Measurements from ENCODE around the gene PCBP2.

PCBP2 gene

DNA sequence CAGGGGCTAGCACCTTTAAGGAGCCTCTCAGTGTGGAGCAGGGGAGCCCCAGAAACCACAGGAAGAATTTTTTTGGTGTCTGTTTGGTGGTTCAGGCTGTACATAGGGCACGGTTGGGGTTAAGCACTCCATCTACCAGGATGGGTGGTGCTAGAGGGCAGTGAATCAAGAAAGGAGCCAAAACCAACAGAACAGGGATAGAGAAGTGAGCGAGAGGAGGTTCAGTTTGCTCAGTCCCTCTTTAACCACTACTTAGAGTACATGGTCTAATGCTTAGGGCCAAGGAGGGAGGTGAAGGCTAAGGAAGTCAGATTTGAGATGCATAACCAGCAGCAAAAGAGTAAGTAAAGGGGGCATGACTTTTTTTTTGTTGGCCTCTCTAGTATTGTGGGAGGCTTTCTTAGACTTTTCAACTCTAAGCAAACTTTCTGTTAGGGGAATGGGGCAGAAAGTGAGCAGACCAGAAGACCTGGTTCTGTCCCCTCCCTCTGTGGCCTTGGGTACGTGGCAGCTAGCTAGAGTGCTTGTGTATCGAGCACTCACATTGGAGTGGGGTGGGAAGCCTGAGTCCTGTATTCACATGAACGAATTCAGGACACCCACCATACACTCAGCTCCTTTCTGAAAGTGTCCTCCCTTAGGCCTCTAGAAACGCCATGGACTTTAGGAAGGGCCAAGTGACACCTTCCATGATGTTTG is 62.0 kb downstream of the PCBP2 start:
- DNase-seq = no peak

DNA sequence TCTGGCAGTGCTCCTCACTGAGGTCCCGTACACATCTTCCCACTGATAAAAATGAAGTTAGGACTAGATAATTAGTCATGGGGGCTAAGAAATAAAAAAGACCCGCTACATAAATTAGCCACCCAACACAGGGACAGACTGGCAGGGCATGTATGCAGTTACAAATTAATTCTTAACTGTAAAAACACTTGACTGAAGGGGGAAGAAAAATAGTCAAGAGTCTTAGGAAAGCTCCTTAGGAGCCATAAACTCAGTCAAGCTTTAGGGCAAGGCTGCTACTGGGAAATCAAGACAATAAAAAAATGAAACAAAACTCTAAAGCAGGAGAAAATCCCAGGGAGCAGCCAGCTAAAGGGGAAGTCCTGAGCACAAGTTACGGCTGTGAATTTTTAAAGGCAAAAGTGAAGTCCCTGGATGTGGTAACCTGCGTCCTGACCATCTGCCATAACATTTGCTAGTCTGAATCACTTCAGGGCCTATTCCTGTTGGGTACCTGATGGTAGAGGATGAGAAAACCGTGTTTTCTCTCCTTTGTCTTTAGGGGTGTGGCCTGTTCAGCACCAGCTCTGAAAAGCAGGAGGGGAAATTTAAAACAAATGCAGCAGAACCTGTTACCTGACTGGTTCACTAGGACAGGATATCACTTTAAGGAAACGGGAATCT is 62.9 kb downstream of the PCBP2 start:
- DNase-seq = no peak

DNA sequence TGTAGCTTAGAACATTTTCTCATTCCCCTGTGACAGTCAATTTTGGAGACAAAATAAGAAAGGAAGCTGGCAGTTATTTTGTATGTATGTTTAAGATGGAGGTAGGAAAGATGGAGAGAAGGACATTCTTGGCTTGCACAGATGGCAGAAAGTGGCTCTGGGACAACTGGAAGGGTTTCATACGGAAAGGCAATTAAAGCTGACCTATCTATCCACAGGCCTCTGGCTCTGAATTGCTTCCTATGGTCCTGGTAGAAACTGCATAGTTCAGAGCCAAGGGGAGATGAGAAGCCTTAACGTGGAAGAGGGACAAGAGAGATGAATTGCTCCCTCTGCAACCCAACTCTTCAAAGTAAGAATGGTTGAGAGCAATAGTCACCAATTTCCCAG is 63.4 kb downstream of the PCBP2 start:
- DNase-seq = no peak

DNA sequence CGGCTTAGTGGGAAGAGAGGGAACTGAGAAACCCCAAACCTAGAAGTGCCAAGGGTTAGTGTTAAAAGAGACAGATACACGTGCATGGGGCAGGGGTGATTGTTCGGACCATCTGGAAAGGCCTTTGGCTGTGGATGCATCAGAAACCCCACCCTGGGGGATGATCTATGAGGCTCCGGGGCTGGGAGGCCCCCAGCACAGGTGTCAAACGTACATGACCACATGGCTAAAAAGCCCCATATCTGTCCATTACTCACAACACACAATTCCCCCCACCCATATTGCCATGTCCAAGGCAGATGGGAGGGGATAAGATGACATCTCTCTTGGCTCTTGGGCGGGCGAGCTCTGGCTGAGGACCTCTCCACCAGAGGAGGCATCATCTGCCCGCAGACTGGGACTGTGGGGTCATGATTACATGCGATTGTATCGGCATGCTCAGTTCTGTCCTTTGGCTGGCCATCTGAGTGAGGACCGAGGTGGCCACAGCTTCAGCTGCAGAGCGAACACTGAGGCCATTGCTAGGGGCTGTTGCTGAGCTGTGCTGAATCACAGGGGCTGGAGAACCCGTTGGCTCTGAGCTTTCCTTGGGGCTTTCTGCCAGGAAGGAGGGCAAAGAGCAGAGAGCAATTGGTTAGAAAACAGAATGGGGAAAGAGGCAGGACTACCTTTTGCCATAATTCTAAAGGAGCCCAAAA is 65.0 kb downstream of the PCBP2 start:
- DNase-seq = no peak

DNA sequence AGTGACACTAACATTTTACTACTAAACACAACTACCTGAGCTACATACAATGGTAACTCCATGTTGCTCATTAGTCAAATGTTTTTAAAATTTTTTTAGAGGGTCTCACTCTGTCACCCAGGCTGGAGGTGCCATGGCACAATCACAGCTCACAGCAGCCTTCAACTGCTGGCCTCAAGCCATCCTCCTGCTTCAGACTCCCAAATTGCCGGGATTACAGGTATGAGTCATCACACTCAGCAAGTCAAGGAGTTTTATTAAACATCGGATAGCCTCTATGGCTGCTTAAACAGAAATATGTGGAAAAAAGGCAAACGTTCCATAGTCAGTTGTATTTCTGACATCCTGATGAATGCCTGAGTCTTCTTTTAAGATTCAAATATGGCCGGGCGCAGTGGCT is 66.5 kb downstream of the PCBP2 start:
- DNase-seq = no peak

DNA sequence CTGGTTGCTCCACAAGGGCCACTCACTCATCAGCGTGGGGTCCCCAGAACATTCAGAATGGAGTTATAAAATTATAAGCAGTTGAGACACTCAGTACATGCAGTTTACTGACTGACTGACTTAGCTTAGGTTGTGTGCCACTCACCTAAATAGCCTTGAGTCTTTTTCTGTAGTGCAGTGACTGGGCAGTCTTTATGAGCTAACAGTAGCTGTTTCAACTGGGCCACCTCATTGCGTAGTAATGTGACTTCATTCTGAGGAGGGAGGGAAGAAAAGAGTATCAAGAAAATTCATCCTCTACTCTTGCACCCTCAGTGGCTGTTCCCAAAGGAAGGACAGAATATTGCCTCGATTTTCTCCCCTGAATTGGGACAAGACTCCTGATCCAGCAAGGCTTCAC is 71.2 kb downstream of the PCBP2 start:
- no peak for DNase-seq

DNA sequence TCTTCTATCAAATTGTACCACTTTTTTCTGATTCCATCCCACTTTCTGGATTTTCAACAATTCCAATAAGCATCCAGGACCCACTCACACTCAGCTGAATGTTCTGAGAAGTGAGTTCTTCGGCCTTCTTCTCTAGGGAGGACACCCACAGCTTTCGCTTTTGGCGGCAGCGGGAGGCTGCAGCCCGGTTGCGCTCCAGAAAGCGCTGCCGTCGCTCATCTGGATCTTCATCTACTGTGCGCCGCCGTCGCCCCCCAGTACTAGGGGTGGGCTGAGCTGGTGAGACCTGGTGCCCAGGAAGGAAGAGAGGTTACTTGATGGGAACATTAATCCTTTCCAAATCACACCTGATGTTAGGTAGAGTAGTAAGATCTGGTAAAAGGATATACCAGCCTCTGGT is 72.6 kb downstream of the PCBP2 start:
- no peak for DNase-seq

DNA sequence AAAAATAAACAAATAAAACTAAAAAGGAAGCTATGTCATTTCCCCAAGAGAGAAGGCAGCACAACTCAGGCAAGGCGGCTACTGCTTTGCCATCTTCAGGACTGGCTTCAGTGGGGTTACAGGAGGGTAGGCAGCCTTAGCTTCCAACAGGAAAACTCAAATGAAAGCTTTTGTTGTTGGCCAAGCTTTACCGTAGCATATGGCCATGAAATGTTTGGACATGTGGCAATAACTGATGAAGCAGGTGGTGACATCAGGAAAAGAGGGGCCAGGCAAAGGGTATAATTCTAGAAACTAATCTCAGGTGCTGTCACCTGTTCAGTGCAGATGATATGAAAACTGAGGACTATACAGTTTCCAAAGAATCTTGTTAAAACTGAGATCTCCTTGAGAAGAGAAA is 78.2 kb downstream of the PCBP2 start:
- DNase-seq = no peak
